Sciatic nerve (tissue), 2 donors: ENCODE measurements around the gene ANK2. TPM values are rescaled to one million over a fixed set of nuclear protein-coding genes. Genes with fewer than 3 reads are reported as not detected.

Experiments used
- ATAC-seq: fragments of 200-7000 bp; cut with Tn5 transposase; one replicate; pipeline ENCODE4 v1.9.1; 2020; ENCODE audit warnings: mild to moderate bottlenecking, moderate library complexity
- DNase-seq: peaks from one replicate; pipeline ENCODE4 v3.0.0-alpha.2; 2020; ENCODE audit warnings: low spot score
- intact Hi-C: fragments of 100-400 bp; cut with DNase I; formaldehyde crosslinking; loops from one replicate; pipeline ENCODE4 v1.14.2; 2022
- total RNA-seq: library from RNA; stranded (reverse); fragmentation: NEBNext Ultra II Directional; extraction: Animal tissue kit (Norgen Biotek cat#: 25700); gene quantifications from one replicate; pipeline ENCODE4 v1.2.1, GENCODE V29; 2021
- donor health status: DM: no; HTN: no; CAD: no.
- donor health status: DM: no; HTN: no; CAD: no.

ANK2 gene
- total RNA-seq, 1 donor from 2014 or later: 121 TPM

DNA sequence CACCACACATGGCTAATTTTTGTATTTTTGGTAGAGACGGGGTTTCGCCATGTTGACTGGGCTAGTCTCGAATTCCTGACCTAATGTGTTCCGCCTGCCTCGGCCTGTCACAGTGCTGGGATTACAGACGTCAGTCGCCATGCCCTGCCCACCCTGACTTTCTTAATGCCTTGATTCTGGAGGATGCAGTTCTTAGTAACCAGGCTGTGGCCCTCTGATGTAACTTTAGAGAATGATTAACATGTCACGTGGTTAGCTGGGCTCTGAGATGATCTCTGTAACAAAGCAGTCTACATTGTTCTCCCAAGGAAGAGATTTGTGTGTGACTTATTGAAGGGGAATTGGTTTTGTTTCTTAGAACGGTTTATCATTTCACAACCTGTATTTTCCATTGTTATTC lies 30.6 kb downstream of the ANK2 start:
- ATAC-seq (no peak), DNase-seq (no peak)
- intact Hi-C loops: no loop called here

DNA sequence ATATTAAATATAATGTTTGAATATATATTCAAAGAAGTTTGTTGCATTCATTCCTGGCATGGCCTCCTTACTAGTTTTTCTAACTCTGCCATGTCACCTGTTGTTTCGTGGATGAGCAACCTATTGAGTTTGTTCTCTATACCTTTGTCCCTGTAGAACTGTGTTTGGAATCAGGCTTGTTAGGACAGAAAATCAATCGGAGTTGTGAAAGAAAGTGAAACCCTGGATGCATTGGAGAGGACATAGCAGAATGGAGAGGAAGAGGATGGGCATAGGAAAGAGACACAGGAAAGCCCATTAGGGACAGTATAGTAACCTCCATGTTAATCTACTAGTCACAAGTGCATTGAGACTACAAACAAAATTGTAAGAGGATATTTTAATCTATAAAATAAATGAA lies 31.2 kb downstream of the ANK2 start:
- no peak for DNase-seq
- no peak for ATAC-seq
- intact Hi-C loops: no loop called here

DNA sequence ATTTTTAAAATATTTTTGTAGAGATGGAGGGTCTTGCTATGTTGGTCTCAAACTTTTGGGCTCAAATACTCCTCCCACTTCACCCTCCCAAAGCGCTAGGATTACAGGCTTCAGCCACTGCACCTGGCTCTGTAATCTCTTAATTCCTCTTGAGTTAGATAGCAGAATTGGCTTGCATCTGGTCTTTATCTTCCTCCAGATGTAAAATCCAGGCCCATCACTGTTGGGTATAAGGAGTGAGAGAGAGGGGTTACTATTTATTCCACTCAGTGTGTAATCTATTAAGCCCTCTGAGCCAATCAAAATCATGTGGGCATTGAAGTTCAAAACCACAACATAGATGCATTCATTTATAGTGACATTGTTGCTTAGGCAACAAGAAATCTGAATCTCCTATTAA lies 33.9 kb downstream of the ANK2 start:
- intact Hi-C loops: no loop called here
- ATAC-seq (no peak), DNase-seq (no peak)

DNA sequence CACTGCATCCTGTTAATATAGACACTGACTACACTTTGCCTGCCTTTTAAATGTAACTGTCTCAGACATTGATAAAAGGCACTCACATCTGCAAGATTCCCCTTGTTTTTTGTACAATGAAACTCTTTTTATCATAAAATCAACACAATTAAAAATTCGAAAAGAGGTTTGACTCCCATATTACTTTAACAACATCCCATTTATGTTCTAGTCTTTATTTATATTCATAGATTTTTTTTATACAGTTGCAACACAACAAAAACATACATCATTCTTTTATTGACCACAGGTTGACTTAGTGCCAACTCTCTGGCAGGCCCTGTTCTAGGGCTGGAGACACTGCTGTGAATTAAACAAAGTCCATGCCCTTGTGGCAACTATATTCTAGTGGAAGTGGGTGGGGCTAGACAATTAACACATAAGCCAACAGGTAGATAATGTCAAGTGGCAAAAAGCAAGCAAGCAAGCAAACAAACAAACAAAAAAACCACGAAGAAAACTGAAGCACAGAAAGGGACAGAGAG lies 36.8 kb downstream of the ANK2 start:
- no peak for ATAC-seq
- DNase-seq: no peak
- intact Hi-C loops: no loop called here

DNA sequence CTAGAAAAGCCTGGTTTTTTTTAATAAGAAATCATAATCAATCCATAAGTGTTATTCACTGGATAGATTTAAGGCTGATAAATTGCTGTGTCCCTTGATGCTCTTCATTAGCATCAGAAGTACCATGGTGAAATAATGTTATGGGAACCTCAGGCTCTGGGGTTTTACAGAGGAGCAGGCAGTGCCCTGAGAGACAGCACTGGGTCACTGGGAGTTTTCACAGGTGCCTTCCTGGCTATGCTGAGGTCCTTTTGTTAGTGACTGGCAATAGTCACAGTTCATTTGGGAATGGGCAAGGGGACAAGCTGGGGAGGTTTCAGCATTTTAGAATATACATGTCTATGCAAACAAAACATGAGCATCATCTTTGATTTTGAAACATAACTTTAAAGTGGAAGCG lies 38.6 kb downstream of the ANK2 start:
- DNase-seq: no peak
- intact Hi-C loops: no loop called here
- no peak for ATAC-seq

DNA sequence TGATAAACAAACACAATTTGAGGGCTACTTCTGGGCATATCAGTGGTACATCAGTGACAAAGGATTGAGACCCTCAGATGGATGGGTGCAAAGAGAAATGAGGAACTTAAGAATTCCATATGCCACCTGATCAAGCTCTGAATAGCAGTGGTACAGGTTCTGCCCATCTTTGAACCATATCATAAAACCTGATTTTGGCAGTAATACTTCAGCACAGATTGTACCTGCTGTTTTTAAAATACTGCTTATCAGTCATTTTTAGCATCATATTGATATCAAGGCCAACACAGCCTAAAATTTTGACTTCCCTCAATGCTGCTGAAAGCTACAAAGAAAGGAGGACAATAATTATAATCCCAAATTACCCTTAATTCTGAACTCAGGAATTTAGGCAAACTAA lies 41.5 kb downstream of the ANK2 start:
- no peak for DNase-seq
- ATAC-seq: no peak
- intact Hi-C loops: no loop called here

DNA sequence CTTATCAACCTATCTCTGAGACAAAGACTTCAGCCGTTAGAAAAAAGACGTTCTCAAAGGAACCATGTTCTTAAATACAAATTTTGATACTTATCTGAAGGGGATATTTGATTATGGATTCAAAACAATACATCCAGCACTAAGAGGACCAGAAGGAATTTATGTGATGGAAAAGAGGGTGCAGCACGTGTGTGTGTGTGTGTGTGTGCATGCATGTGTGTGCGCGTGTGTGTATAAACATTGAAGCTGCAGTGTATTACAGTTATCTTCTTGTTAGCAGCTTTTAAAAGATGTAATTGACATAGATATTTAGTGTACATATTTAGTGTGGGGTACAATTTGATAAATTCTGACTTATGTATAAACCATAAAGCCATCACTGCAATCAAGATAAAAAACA lies 44.9 kb downstream of the ANK2 start:
- DNase-seq (no peak), ATAC-seq (no peak)
- intact Hi-C loops: no loop called here

DNA sequence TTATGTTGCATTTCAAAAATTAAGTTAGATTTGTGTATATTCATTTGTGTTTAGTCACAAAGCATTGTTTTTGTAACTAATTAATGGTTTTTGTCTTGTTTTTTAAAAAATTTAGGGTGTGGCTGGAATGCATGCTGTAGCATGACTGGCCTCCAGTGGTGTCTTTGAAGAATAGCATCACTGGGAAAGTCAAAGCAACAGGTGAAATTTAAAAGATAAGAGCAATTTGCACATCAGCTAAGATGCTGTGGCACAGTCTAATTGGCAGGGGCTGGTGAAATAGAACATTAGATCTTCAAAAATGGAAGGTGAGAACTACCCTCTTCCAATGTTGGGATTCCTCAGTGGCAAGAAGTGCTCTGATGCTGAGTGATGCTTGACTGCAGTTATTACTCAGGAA lies 45.3 kb downstream of the ANK2 start:
- ATAC-seq (peak; percentile 50), DNase-seq (no peak)
- intact Hi-C loops: no loop called here

DNA sequence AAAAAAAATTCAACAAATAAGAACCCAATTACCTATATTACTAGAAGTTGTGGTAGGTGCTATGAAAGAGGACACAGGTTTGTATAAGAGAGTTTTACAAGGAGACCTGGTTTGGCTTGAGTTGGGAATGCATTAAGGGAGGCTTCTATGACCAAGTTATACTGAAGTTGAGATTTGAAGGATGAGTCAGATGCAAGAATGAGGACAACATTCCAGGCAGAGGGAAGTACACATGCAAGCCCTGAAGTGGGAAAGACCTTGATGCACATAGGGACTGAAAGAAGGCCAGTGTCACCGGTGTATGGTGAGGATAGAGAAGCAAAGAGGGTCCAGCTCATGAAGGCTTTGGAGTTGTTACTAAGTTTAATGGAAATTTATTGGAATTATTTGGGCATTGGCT lies 52.2 kb downstream of the ANK2 start:
- ATAC-seq (no peak), DNase-seq (no peak)
- intact Hi-C loops: no loop called here

DNA sequence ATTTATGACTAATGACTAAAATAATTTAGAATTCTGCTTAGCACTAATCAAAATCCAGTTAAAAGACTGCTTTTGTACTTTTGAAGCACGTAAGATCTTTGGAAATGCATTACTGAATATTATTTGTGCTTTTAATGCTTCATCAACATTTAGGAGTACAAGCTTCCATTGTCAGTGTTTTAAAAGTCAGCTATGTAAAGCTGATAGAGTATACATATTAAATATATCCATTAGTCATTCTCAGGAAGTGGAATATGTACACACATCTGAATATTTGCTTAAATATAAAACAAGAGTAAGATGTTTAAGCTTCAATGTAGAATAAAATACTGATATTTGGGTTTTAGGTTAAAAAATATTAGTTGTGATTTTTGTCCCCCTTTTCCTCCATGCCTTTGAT lies 54.1 kb downstream of the ANK2 start:
- intact Hi-C loops: no loop called here
- no peak for ATAC-seq
- no peak for DNase-seq

DNA sequence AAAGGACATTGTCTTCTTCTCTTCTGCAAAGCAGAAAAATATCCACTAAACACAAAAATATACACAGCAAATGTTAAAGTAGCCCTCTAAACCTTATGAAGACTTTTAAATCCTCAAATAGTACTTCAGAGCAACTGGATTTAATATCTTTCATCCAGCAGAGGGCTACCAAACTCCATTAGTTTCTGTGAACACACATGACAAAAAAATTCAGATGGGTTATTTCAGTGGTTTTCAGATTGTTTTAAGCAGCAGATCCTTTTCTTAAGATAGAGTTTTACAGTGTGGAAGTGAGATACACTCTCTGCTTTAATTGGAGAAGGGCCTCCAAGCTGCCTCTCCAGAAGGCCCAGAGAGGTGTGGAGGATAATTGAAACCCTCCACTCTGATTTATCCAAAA lies 56.7 kb downstream of the ANK2 start:
- ATAC-seq: peak; percentile 80
- no peak for DNase-seq
- intact Hi-C loops: no loop called here

DNA sequence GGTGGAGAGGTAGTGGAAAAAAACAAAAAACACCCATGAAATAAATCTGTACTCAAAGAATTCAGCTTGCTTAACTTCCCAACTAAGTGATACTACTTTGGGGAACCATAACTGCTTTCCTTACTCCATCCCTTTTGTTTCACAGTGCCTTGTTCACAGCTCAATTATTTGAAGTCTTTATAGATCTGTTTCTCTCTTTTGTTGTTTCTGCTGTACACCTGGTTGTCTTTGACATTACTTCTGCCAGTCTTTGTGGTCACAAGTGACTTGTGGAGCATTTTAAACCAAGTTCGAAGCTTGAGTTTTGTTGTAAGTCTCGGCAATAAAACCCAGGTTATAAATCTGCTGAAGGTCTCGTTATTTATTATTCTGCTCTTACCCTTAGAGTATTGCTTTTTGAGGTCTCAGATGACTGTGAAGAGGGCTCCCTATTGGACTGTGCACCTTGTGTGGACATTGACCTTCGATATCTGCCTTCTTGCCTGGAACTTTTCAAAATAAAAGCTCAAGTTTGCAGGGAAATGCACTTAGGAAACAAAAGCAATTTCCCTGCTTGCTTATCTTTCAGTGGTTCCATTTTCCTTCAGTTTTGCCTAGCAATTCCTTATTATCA lies 59.8 kb downstream of the ANK2 start:
- DNase-seq (no peak), ATAC-seq (no peak)
- intact Hi-C loops: no loop called here

DNA sequence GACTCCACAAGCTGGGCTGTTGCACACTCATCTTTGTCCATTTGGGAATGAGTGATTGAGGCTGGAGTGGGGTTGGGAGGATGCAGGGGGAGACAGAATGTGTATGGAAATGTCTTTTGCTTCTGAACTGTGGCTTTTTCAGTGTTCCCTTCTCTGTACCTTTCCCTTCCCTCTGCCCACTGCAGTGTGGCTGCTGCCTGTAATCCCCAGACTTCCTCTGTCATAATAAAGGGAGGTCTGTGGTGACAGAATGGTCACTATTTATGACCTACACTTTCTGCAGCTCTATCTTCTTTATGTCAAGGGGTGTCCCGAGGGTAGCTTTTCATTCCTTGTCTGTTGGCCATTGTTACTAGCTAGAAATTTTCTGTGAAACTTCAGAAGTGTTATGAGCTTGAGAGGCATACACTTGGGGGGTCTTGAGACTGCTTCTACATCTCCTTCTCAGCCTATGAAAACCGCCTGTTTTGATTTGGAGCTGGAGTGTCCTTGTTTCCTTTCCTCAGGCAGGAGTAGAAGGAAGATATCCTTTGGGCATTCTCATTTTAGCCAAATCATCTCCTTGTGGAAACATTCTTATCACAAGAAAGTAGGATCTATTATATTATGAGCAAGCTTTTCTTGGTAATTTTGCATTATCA lies 63.0 kb downstream of the ANK2 start:
- DNase-seq: no peak
- intact Hi-C loops: no loop called here
- no peak for ATAC-seq

DNA sequence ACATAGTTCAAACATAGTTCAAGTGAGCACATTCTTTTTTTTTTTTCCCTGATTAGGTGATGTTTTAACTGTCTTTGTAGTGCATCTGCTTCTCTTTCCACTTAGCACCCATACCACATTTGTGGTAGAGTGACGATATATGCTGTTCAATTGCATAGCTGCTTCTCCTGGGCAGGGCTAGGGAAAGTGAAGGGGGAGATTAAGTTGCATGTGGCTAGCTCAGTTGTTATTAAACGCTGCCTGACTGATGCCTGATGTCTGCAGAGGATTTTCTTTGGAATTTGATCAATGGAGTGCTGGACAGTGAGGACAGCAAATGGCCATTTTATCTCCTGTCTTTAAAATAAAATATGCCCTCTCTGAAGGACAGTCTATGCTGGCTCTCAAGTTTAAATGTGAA lies 63.7 kb downstream of the ANK2 start:
- intact Hi-C loops: no loop called here
- DNase-seq (no peak), ATAC-seq (no peak)

DNA sequence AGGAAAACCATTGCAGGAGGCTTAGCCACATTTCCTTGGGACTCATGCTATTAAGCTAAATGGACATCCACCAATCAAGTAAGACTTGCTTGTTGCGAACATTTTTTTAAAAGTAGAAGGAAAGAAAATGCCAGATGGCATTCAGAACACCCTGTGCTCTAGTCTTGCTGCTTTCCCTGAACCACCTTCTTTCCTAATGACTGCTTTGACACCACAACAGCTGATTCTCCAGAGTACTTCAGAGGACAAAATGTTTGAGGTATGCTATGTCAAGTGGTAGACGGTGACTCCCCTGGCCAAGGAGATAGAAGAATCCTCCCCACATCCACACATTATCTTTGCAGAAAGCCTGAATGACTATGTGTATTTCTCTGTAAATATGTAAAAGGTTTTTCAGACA lies 65.4 kb downstream of the ANK2 start:
- DNase-seq (no peak), ATAC-seq (no peak)
- intact Hi-C loops: no loop called here

DNA sequence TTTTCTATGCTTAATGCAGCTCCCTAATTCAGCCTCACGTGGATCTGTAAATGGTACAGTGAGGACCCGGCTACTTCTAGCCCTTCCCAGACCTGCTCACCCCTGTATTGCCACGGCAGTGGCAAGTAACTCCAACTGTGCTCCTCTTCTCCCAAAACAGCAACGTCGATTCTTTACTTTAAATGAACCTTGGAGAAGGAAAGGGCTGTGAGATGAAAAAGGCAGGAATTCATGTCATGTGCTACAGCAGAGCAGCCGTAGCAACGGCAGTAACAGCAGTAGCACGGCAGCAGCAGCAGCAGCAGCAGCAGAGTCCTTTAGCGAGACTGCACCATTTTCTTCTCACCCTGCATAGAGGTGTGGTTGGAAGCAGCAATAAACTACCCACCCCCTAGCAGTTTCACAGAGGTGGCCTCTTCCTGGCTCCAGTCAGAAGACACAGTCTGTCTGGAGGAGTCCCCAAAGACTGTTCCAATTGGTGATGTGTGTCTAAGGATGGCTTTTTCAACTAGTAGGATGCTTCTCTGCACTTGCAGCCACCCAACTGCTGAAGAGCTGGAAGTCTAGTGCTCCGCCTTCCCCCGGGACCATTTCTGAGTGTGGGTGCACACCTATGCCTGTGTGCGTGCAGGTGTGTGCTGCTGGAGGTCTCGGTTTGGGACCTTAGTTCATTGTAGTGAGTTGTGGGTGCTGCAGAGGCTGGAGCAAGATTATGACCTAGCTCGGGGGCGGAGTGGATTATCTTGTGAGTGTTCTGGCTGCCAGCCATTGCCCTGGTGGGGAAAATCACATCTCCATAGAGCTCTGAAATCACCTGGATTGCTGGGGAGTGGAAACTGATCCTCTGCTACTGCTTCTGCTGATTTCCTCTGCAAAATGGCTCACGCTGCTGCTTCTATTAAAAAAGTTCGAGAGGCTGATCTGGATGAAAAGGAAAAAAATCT lies 67.2 kb downstream of the ANK2 start:
- no peak for DNase-seq
- peak; percentile 45 for ATAC-seq
- intact Hi-C loops: no loop called here

DNA sequence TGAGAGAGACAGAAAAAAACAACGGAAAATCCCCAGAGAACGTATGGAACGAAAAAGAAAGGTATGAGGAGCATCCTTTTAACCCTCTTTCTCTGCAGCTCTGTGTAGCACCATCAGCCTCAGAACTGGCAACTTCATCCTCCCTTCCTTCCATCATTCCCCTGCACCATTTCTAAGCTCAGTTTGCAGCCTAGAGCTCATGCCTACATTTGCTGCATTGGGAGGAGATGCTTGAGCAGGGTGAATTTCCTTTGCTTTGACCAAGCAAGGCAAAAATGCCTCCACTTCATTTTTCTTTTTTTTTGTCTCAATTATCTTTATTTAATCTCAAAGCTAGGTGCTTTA lies 67.9 kb downstream of the ANK2 start:
- no peak for DNase-seq
- intact Hi-C loops: no loop called here
- ATAC-seq: no peak

DNA sequence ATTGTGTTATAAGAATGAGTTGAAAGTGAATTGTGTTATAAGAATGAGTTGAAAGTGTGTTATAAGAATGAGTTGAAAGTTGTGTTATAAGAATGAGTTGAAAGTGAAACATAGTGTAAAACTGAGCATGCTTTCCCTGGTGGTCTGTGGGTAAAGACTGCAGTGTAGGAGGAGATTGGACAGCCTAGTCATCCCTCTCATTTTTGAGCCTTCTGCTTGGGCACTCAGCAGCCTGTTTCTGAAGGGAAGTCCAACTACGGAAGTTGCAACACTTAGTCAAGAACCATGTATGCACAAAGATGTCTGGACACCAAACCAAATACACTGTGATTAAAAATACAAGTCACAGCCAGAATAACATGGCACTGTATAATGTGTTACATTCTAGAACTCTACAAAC lies 72.6 kb downstream of the ANK2 start:
- no peak for DNase-seq
- ATAC-seq: no peak
- intact Hi-C loops: no loop called here

DNA sequence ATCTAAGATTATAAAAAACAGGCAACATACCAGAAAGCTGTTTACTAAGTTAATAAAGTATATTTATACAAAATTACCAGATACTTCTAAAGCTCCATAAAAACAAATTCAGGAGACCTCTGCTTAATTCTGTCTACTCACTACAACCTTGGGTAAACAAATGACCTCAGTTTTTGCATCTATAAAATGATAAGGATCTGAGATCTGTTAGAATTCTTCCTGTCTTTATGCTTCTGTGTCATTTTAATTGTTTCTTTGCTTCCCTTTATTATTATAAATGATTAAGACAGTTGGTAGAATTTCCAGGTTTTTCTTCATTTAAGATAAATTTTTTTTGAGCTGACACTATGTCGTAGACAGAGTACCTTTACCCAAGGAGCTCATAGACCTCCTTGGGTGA lies 76.0 kb downstream of the ANK2 start:
- ATAC-seq (no peak), DNase-seq (no peak)
- intact Hi-C loops: no loop called here

DNA sequence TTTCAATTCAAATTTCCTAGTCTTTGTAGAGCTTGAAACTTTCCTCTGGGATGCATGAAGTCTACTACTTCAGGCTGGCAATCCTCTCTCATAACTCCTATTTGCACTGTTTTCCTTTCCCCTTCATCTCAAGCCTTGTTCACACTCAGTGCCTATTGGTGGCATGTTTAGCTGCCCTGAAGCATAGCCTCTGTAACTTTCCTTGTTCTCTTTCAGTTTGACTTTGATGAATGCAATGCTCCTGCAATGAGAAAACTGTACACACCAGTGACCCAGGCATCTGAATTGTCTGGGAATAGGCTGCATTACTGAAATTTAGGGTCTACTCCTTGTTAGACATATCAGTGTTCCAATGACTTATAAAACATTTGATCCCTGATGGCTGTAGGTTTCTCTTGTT lies 81.7 kb downstream of the ANK2 start:
- ATAC-seq (no peak), DNase-seq (no peak)
- intact Hi-C loops: no loop called here
